Suprapubic skin (tissue), 4 donors: ENCODE data around the gene SLC25A23. TPM values are rescaled to one million over a fixed set of nuclear protein-coding genes. Genes with fewer than 3 reads are reported as not detected.
"Not testable (repeated sequence)": the region's sequence is repeated elsewhere in the genome, so short reads cannot be mapped to it uniquely, and the experiment has no call there.

Experiments
- DNase-seq, 2 donors: peaks; one replicate each; pipeline ENCODE4 v3.0.0-alpha.2; 2019; ENCODE audit warnings: low spot score in 2 of 2
- H3K27ac ChIP-seq: fragments of 200-600 bp; sonication (generic); one replicate; pipeline ENCODE4 v1.5.1; 2019
- H3K27me3 ChIP-seq: fragments of 200-600 bp; sonication (generic); one replicate; pipeline ENCODE4 v1.5.1; 2019
- H3K36me3 ChIP-seq: fragments of 200-600 bp; sonication (generic); one replicate; pipeline ENCODE4 v1.5.1; 2019
- H3K4me1 ChIP-seq: fragments of 200-600 bp; sonication (generic); one replicate; pipeline ENCODE4 v1.5.1; 2019
- H3K4me3 ChIP-seq: fragments of 200-600 bp; sonication (generic); one replicate; pipeline ENCODE4 v1.5.1; 2019; ENCODE audit warnings: mild to moderate bottlenecking
- H3K9me3 ChIP-seq: fragments of 200-600 bp; sonication (generic); one replicate; pipeline ENCODE4 v1.5.1; 2019
- CTCF ChIP-seq, 2 donors: fragments of 200-600 bp in 1 of 2; fragments of 450-650 bp in 1 of 2; sonication (generic) in 1 of 2; IDR thresholded peaks; one replicate each; pipeline ENCODE4 v1.5.1; 2016 to 2019; ENCODE audit warnings: antibody characterized with exemption in 2 of 2, mild to moderate bottlenecking in 1 of 2, moderate library complexity in 1 of 2
- EP300 ChIP-seq: sonication (generic); formaldehyde crosslinking; IDR thresholded peaks from one replicate; pipeline ENCODE4 v1.6.1; 2017; ENCODE audit warnings: antibody characterized with exemption
- POLR2A ChIP-seq, 2 donors: fragments of 450-650 bp; IDR thresholded peaks; one replicate each; pipeline ENCODE4 v1.6.1; 2017; ENCODE audit warnings: antibody characterized with exemption in 2 of 2, mild to moderate bottlenecking in 2 of 2, moderate library complexity in 2 of 2
- POLR2AphosphoS5 ChIP-seq, 3 donors: sonication (generic); formaldehyde crosslinking; IDR thresholded peaks; one replicate each; pipeline ENCODE4 v1.6.1; 2017; ENCODE audit warnings: antibody characterized with exemption in 3 of 3
- WGBS: methylation state at CpG from one replicate; pipeline ENCODE4 v1.1.5; 2018; 5-methylcytosine and 5-hydroxymethylcytosine counted together
- total RNA-seq, 4 donors: library from RNA; depleted of rRNA; stranded (reverse); fragments of >200 nt; gene quantifications; one replicate each; pipeline ENCODE4 v1.1.0, GENCODE V29; 2016

The SLC25A23 gene
- total RNA-seq, 4 donors from 2014 or later, result 39.5 to 76.3 (median 61.6) TPM

GRCh38 chr19:6412061-6412446 lies 47.5 kb downstream of the SLC25A23 start:
- Histone ChIP-seq H3K36me3 (peaks cover 32% of the 10 kb centered on the region), H3K4me1 (peaks cover 5% of the 10 kb centered on the region), H3K27me3 (no peaks in the 10 kb centered on the region), H3K4me3 (no peak overlapping the region), H3K9me3 (no peaks in the 10 kb centered on the region), H3K27ac (no peak overlapping the region)
- no peak for DNase-seq
- TF ChIP-seq EP300, result no peak
- TF ChIP-seq CTCF (IDR thresholded peaks at IDR 0.05), result no peak
- no peak for TF ChIP-seq POLR2A (IDR thresholded peaks at IDR 0.05)
- TF ChIP-seq POLR2AphosphoS5 (IDR thresholded peaks at IDR 0.05), result no peak
- 40% methylated on average over 3 of the region's 12 CpGs for WGBS

- peaks cover 4% of the 10 kb centered on the region for H3K36me3 ChIP-seq
- peaks cover 5% of the 10 kb centered on the region for H3K4me1 ChIP-seq
- no peak for DNase-seq
- no peak overlapping the region for H3K27ac ChIP-seq
- TF ChIP-seq EP300 (no peak), POLR2A (IDR thresholded peaks at IDR 0.05) (no peak), POLR2AphosphoS5 (IDR thresholded peaks at IDR 0.05) (no peak), CTCF (IDR thresholded peaks at IDR 0.05) (no peak)
- H3K27me3 ChIP-seq, result no peaks in the 10 kb centered on the region
- WGBS, result 94% methylated on average over 6 of the region's 6 CpGs
- H3K4me3 ChIP-seq, result no peak overlapping the region
- H3K9me3 ChIP-seq, result no peaks in the 10 kb centered on the region
Measured at GRCh38 chr19:6409346-6409745, 50.2 kb downstream of the SLC25A23 start.

- H3K27me3 ChIP-seq, result no peaks in the 10 kb centered on the region
- no peaks in the 10 kb centered on the region for H3K4me1 ChIP-seq
- no peak overlapping the region for H3K4me3 ChIP-seq
- no peaks in the 10 kb centered on the region for H3K36me3 ChIP-seq
- 85% methylated on average over 5 of the region's 5 CpGs for WGBS
- TF ChIP-seq POLR2AphosphoS5 (IDR thresholded peaks at IDR 0.05), result no peak
- no peak for TF ChIP-seq EP300
- no peak for TF ChIP-seq CTCF (IDR thresholded peaks at IDR 0.05)
- TF ChIP-seq POLR2A (IDR thresholded peaks at IDR 0.05), result no peak
- H3K27ac ChIP-seq, result no peak overlapping the region
- DNase-seq, result no peak
- H3K9me3 ChIP-seq, result no peaks in the 10 kb centered on the region
Measured at GRCh38 chr19:6406401-6406800, 53.2 kb downstream of the SLC25A23 start.

GRCh38 chr19:6402837-6403608 lies 56.6 kb downstream of the SLC25A23 start:
- WGBS, result 64% methylated on average over 22 of the region's 22 CpGs
- TF ChIP-seq POLR2AphosphoS5 (IDR thresholded peaks at IDR 0.05) (no peak), CTCF (IDR thresholded peaks at IDR 0.05) (no peak), POLR2A (IDR thresholded peaks at IDR 0.05) (no peak), EP300 (no peak)
- H3K9me3 ChIP-seq, result no peaks in the 10 kb centered on the region
- H3K27me3 ChIP-seq, result no peaks in the 10 kb centered on the region
- DNase-seq, result no peak
- H3K4me3 ChIP-seq, result no peak overlapping the region
- no peaks in the 10 kb centered on the region for H3K4me1 ChIP-seq
- H3K27ac ChIP-seq, result no peak overlapping the region
- no peaks in the 10 kb centered on the region for H3K36me3 ChIP-seq

- TF ChIP-seq POLR2AphosphoS5 (IDR thresholded peaks at IDR 0.05), result no peak
- TF ChIP-seq POLR2A (IDR thresholded peaks at IDR 0.05), result no peak
- TF ChIP-seq EP300, result no peak
- TF ChIP-seq CTCF (IDR thresholded peaks at IDR 0.05), result no peak
- Histone ChIP-seq H3K4me1 (no peaks in the 10 kb centered on the region), H3K4me3 (no peak overlapping the region), H3K27ac (no peak overlapping the region), H3K36me3 (no peaks in the 10 kb centered on the region), H3K27me3 (no peaks in the 10 kb centered on the region), H3K9me3 (no peaks in the 10 kb centered on the region)
- WGBS, result 79% methylated on average over 10 of the region's 10 CpGs
- DNase-seq, result no peak
Measured at GRCh38 chr19:6402058-6402457, 57.5 kb downstream of the SLC25A23 start.

- 90% methylated on average over 21 of the region's 23 CpGs for WGBS
- not testable (repeated sequence) for H3K36me3 ChIP-seq, DNase-seq, H3K9me3 ChIP-seq, H3K4me1 ChIP-seq, H3K27me3 ChIP-seq, H3K27ac ChIP-seq, H3K4me3 ChIP-seq
Measured at GRCh38 chr19:6400062-6400944, 59.3 kb downstream of the SLC25A23 start.
